ENCODE data around the gene EML5.

Gene EML5

DNA sequence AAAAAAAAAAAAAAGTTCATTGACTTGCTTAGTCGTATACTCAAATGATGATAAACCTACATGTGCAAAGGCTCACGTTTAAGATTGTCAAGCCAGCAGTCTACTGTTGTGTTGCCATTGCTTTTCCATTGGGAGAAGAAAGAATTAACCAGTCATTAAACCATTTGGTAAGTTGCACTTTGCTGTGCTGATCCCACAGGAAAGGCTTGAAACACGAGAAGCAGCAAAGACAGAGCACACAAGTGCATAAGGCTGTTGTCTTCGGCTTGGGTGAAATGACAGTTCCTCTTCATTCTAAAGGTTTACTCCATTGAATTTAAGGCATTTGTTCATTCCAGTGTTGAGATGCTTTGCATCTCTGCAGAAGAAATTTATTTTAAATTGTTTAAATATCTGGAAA is 179.8 kb downstream of the EML5 start:
- no peak for DNase-seq

- DNase-seq, result peak; percentile 28
These were observed 180.9 kb downstream of the EML5 start for GRCh38 chr14:88611878-88612277.

DNA sequence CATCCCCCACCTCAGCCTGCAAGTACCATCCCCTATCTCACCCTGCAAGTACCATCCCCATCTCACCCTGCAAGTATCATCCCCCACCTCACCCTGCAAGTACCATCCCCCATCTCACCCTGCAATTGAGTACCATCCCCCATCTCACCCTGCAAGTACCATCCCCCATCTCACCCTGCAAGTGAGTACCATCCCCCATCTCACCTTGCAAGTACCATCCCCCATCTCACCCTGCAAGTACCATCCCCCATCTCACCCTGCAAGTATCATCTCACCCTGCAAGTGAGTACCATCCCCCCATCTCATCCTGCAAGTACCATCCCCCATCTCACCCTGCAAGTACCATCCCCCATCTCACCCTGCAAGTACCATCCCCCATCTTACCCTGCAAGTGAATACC is 184.9 kb downstream of the EML5 start:
- no peak for DNase-seq

DNA sequence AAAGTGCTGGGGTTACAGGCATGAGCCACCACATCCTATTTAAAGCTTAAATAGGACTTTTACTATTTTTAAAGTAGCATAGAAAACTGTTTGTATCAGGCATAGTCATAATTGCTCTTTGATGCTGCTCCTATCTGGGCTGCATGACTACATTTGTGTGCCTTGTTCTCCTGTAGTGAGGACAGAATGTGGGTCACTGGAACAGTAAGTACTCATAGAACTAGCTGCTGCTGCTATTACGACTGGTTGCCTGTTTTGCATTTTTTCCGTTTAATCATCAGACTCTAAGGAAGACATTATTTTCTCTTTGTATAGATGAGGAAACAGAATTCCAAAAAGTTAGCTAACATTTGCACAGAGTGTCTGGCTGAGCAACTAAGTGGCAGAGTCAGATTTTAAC is 187.2 kb downstream of the EML5 start:
- DNase-seq, result no peak

GRCh38 chr14:88604212-88604611 is 188.5 kb downstream of the EML5 start:
- peak; percentile 94 for DNase-seq

GRCh38 chr14:88599761-88600439 is 192.9 kb downstream of the EML5 start:
- no peak for DNase-seq

GRCh38 chr14:88599326-88599725 is 193.4 kb downstream of the EML5 start:
- no peak for DNase-seq

DNA sequence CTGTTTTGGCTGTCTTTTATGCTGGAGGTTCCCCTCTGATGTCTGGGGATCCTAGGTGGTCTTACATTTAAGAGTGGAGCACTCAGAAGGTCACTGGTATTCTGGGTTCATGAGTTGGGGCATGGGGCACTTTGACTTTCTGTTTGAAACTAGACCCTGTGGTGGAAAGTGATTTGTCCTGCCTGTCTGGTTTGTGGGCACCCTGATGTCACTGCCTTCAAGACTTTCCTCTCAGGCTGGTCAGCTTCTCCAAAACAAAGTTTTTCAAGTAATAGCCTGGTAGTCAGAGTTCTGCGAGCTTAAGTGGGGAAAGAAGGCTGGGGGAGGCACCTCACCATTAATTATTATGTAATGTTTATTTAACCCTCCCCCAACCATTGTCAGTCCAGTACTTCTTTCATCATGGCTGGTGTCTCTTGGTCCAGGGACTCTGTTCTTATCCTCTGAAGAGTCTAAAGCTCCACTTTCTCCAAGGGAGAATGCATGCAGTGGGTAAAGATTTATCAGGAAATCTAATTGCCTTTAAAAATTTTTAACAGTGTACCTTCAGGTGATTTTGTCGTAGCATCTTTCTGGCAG is 194.6 kb downstream of the EML5 start:
- DNase-seq, result no peak

DNA sequence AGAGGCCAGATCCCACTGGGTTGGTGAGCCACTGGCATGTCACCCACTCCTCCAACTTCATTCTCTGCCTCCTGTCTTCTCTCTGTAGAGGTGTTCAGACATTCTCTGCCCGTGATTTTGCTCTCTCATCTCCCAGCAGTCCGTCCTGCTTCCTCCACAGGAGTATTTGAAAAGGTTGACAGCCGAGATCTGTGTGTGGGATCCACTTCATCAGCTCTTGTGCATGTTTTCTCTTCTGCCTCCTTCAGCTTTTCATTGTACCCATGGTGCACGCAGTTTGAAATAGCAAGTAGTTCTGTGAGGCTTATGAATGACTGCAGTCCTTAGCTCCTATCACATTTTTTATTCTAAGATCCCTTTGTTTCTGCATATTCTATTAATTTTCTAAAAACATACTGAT is 195.2 kb downstream of the EML5 start:
- no peak for DNase-seq

GRCh38 chr14:88597038-88597437 is 195.7 kb downstream of the EML5 start:
- DNase-seq, result no peak

DNA sequence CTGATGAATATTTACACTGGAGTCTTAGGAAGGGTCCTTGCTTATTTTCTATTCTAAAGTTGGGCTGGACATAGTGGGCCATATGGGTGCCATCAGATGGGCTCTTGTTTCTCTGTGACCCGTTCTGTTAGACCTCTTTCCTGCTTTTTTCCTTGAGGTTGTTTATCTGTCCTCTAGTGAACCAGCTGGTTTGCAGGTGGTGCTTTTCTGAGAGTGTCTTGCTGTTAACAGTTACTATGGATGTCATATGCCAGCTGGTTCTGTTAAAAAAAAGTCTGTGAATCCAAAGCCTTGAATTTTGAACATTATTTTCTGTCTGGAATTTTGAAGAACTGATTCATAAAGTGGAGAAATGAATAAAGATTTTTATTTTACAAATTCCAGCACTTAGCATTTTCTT is 200.7 kb downstream of the EML5 start:
- peak; percentile 71 for DNase-seq

GRCh38 chr14:88590173-88590572 is 202.6 kb downstream of the EML5 start:
- DNase-seq, result no peak

DNA sequence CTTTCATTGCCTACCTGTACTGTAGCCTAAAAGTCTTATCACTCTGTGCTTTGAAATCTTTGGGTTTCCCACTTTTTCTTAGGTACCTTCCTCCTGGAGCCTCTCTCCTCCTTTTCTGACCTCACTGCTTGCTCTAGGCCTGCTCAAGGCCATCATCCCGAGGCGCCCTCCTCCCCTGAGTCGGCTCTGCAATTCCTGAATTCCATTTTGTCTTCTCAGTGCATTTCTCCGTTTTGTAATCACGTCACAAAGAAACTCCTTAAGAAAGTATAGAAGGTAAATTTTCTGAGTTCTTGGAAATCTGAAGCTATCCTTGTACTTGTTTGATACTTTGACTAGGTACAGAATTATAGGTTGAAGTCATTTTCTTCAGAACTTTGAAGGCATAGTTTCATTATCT is 204.7 kb downstream of the EML5 start:
- no peak for DNase-seq

- DNase-seq, result no peak
These were observed 208.3 kb downstream of the EML5 start for GRCh38 chr14:88584451-88584850.

GRCh38 chr14:88576222-88576621 is 216.5 kb downstream of the EML5 start:
- DNase-seq, result no peak

GRCh38 chr14:88572117-88572516 is 220.6 kb downstream of the EML5 start:
- DNase-seq, result no peak

DNA sequence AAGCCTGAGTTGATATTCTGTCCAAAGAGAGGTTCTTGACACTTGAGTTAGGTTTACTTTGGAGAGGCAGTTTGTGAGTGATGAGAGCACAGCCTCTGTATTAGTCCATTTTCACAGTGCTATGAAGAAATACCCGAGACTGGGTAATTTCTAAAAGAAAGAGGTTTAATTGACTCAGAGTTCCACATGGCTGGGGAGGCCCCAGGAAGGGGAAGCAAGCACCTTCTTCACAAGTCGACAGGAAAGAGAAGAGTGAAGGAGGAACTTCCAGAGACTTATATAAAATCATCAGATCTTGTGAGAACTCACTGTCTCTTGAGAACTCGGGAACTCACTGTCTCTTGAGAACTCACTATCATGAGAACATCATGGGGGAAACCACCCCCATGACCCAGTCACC is 224.6 kb downstream of the EML5 start:
- DNase-seq, result no peak

GRCh38 chr14:88565427-88565826 is 227.3 kb downstream of the EML5 start:
- DNase-seq, result no peak

- DNase-seq, result no peak
These were observed 228.9 kb downstream of the EML5 start for GRCh38 chr14:88563845-88564244.

- peak; percentile 91 for DNase-seq
These were observed 229.7 kb downstream of the EML5 start, which contains the start of gene ZC3H14 for GRCh38 chr14:88562831-88563686. TSS of gene ZC3H14 (plus strand) at chr14:88563037. CDS start at chr14:88563134, 97 bp downstream.

GRCh38 chr14:88562532-88562830 is 230.3 kb downstream of the EML5 start:
- DNase-seq, result no peak
